ENCODE data around the gene TMEM80. TPM values are rescaled to one million over a fixed set of nuclear protein-coding genes. Genes with fewer than 3 reads are reported as not detected.
"Not testable (repeated sequence)": the region's sequence is repeated elsewhere in the genome, so short reads cannot be mapped to it uniquely, and the experiment has no call there.

Gene TMEM80
- total RNA-seq, 4 donors from 2014 or later = 3.2 to 22.3 (median 14.3) TPM

DNA sequence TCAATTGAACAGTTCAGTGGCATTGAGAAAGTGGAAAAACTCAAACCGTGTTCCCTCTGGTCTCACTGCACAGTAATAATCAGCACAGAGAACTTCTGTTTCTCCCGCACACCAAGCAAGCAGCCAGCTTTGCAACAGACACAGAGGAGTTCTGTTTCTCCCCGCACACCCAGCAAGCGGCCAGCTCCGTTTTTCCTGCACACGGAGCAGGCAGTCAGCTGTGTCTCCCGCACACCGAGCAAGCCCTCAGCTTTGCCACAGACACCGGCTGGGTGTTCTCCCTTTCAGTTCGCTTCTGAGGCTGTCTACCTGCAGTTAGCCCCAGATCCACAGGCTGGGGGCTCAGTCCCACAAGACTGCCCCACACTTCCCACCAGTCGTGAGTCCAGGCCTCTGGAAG is 41.8 kb downstream of the TMEM80 start:
- H3K27me3 ChIP-seq = peaks cover 0 to 9% (median 0%) of the 10 kb centered on the region in 3 donors
- in situ Hi-C loops (cut with MboI; ENCODE audit: low sequenced_read_pairs in 4 of 4) = loop anchor here in 1 of 4 donors (25.0 kb wide), 1 partner anchor 175 kb away; the partner anchor contains the start of genes LMNTD2 and RASSF7
- ATAC-seq (no peak), DNase-seq (no peak)
- H3K4me3 ChIP-seq = no peak overlapping the region
- H3K27ac ChIP-seq = no peak overlapping the region
- TF ChIP-seq POLR2A (IDR thresholded peaks at IDR 0.05) = no peak
- TF ChIP-seq, protein P1, sequence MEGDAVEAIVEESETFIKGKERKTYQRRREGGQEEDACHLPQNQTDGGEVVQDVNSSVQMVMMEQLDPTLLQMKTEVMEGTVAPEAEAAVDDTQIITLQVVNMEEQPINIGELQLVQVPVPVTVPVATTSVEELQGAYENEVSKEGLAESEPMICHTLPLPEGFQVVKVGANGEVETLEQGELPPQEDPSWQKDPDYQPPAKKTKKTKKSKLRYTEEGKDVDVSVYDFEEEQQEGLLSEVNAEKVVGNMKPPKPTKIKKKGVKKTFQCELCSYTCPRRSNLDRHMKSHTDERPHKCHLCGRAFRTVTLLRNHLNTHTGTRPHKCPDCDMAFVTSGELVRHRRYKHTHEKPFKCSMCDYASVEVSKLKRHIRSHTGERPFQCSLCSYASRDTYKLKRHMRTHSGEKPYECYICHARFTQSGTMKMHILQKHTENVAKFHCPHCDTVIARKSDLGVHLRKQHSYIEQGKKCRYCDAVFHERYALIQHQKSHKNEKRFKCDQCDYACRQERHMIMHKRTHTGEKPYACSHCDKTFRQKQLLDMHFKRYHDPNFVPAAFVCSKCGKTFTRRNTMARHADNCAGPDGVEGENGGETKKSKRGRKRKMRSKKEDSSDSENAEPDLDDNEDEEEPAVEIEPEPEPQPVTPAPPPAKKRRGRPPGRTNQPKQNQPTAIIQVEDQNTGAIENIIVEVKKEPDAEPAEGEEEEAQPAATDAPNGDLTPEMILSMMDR (IDR thresholded peaks at IDR 0.05 in 4 of 5, conservative IDR thresholded peaks at IDR 0.05 in 1 of 5) = no peak
- no peaks in the 10 kb centered on the region for H3K4me1 ChIP-seq
- no peaks in the 10 kb centered on the region for H3K36me3 ChIP-seq
- intact Hi-C loops (cut with DNase I; ENCODE audit: low total_unique reads) = no loop called here
- no peaks in the 10 kb centered on the region for H3K9me3 ChIP-seq

DNA sequence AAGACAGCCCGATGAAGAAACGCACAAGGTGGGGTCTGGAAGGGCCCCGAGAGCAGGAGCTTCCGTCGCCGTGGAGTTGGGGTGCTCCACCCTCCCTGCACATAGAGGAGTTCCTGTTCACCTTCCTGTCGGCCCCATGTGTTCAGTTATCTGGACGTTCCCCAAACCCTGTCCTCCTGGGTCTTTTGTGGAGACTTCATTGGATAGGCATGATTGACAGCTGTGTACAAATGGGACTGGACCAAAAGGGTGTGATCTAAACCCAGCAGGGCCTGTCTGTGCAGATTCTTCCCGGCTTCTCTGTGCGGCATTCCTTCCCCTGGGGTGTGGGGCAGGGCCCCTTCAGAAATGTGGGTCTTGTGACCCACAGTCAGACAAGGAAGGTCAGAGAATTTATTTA is 42.3 kb downstream of the TMEM80 start:
- in situ Hi-C loops (cut with MboI; ENCODE audit: low sequenced_read_pairs in 4 of 4) = loop anchor here in 1 of 4 donors (25.0 kb wide), 1 partner anchor 176 kb away; the partner anchor contains the start of genes LMNTD2 and RASSF7
- H3K27ac ChIP-seq; H3K36me3 ChIP-seq; ATAC-seq; H3K9me3 ChIP-seq; intact Hi-C loops (cut with DNase I; ENCODE audit: low total_unique reads); H3K4me3 ChIP-seq; H3K4me1 ChIP-seq; H3K27me3 ChIP-seq; DNase-seq: not testable (repeated sequence)

DNA sequence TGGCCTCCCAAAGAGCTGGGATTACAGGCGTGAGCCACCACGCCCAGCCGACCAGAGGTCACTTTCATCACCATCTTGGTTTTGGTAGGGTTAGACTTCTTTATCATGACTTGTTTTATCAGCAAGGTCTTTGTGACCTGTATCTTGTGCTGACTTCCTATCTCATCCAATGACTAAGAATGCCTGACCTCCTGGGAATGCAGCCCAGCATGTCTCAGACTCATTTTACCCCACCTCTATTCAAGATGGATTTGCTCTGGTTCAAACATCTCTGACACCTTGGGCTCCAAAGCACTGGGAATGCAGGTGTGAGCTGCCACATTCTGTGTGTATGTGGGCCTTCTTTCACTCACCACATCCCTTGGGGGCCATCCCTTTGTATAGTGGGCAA is 46.5 kb downstream of the TMEM80 start:
- H3K36me3 ChIP-seq = no peaks in the 10 kb centered on the region
- ATAC-seq (no peak), DNase-seq (no peak)
- in situ Hi-C loops (cut with MboI; ENCODE audit: low sequenced_read_pairs in 4 of 4) (loop anchor here in 1 of 4 donors (25.0 kb wide), 1 partner anchor 180 kb away; the partner anchor contains the start of genes LMNTD2 and RASSF7), intact Hi-C loops (cut with DNase I; ENCODE audit: low total_unique reads) (no loop called here)
- no peaks in the 10 kb centered on the region for H3K27me3 ChIP-seq
- no peak overlapping the region for H3K4me3 ChIP-seq
- H3K27ac ChIP-seq = no peak overlapping the region
- TF ChIP-seq, protein P1 (IDR thresholded peaks at IDR 0.05 in 4 of 5, conservative IDR thresholded peaks at IDR 0.05 in 1 of 5) = no peak
- TF ChIP-seq POLR2A (IDR thresholded peaks at IDR 0.05) = no peak
- no peaks in the 10 kb centered on the region for H3K9me3 ChIP-seq
- H3K4me1 ChIP-seq = peaks cover 0 to 6% of the 10 kb centered on the region in 2 donors

DNA sequence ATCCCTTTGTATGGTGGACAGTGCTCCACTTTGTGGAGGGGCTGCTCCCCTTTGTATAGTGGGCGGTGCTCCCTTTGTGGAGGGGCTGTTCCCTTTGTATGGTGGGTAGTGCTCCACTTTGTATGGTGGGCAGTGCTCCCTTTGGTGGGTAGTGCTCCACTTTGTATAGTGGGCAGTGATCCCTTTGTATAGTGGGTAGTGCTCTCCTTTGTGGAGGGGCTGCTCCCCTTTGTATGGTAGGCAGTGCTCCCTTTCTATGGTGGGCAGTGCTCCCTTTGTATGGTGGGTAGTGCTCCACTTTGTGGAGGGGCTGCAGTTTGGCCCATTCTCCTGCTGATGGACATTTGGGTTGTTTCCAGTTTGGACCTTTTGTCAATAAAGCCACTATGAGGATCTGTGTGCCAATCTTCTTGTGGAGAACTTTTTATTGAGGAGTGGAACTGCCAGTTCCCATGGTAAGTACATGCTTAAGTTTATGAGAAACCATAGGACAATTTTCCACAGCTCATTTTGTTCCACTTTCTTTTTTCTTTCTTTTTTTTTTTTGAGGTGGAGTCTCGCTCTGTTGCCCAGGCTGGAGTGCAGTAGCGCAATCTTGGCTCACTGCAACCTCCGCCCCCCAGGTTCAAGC is 47.1 kb downstream of the TMEM80 start:
- in situ Hi-C loops (cut with MboI; ENCODE audit: low sequenced_read_pairs in 4 of 4) (loop anchor here in 1 of 4 donors (25.0 kb wide), 1 partner anchor 180 kb away; the partner anchor contains the start of genes LMNTD2 and RASSF7), intact Hi-C loops (cut with DNase I; ENCODE audit: low total_unique reads) (no loop called here)
- H3K27ac ChIP-seq = no peak overlapping the region
- no peak for TF ChIP-seq POLR2A (IDR thresholded peaks at IDR 0.05)
- TF ChIP-seq, protein P1 (IDR thresholded peaks at IDR 0.05 in 4 of 5, conservative IDR thresholded peaks at IDR 0.05 in 1 of 5) = no peak
- no peaks in the 10 kb centered on the region for H3K27me3 ChIP-seq
- DNase-seq = no peak
- H3K9me3 ChIP-seq = no peaks in the 10 kb centered on the region
- ATAC-seq = no peak
- H3K4me3 ChIP-seq = no peak overlapping the region
- H3K4me1 ChIP-seq = peaks cover 0 to 6% of the 10 kb centered on the region in 2 donors
- no peaks in the 10 kb centered on the region for H3K36me3 ChIP-seq

DNA sequence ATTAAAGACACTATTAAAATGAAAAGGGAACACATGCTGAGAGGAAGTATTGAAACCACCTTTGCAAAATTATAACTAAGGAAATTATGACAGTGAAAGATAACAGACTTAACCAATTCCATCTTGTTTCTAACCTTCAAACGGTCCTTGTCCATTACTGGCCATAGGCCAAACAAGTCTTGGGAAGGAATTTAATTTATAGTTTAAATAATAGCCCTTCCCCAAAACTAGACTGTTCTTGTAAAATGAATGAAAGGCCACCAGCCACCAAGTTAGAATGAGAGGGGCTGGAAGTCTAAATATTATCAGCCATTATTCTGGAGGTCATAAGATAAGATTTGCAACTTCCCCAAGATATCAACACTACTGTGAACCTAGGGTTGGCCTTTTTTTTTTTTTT is 49.8 kb downstream of the TMEM80 start:
- Histone ChIP-seq H3K9me3 (no peaks in the 10 kb centered on the region), H3K4me1 (peaks cover 13 to 16% of the 10 kb centered on the region in 2 donors), H3K36me3 (no peaks in the 10 kb centered on the region), H3K27me3 (no peaks in the 10 kb centered on the region), H3K4me3 (no peak overlapping the region), H3K27ac (no peak overlapping the region)
- DNase-seq = no peak
- intact Hi-C loops (cut with DNase I; ENCODE audit: low total_unique reads) (loop anchor here (5.0 kb wide), 1 partner anchor 48 kb away; the partner anchor contains the start of genes DEAF1 and TMEM80), in situ Hi-C loops (cut with MboI; ENCODE audit: low sequenced_read_pairs in 4 of 4) (loop anchor here in 1 of 4 donors (25.0 kb wide), 1 partner anchor 183 kb away; the partner anchor contains the start of genes LMNTD2 and RASSF7)
- ATAC-seq = no peak
- no peak for TF ChIP-seq POLR2A (IDR thresholded peaks at IDR 0.05)
- TF ChIP-seq, protein P1 (IDR thresholded peaks at IDR 0.05 in 4 of 5, conservative IDR thresholded peaks at IDR 0.05 in 1 of 5) = no peak
